ENCODE results near the gene NEO1.

DNA sequence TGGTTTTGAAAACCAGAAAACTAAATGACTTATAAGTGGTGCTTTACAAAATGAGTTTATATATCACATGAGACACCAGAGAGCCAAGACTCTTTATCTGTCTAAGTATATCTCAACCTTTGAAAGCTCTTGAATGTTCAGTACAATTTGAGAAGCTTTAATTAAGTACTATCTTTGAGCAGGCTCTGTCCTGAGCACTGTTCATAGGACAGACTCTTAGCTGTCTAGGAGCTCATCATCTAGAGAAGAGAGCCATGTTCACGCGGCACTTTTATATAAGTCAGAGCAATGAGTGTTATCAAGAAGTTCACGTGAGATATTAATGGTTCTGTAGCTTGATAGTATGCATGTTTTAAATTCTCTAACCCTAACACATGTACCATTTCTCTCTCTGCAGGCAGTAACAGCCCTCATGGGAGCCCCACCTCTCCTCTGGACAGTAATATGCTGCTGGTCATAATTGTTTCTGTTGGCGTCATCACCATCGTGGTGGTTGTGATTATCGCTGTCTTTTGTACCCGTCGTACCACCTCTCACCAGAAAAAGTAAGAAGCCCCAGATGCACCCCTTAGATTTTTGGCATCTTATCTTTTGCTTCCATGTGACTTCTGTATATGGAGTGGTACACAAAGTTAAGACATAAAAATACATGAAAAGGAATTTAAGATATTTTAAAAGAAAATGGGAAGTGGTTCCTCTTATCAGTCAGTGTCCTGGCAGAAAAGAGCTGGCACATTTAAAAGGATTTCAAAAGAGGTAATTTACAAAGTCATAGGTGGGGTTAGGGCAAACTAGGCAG is 230.5 kb downstream of the NEO1 start:
- no peak for TF ChIP-seq CTCF (IDR thresholded peaks at IDR 0.05; ENCODE audit: insufficient read depth, low read length, poor library complexity, severe bottlenecking)
- TF ChIP-seq EZH2phosphoT487 (conservative IDR thresholded peaks at IDR 0.05; ENCODE audit: low read length) = no peak
